Karpas-422 (cell line): ENCODE measurements around the gene MMP26. TPM values are rescaled to one million over a fixed set of nuclear protein-coding genes. Genes with fewer than 3 reads are reported as not detected.

Source experiments
- DNase-seq: peaks from one replicate; pipeline ENCODE4 v3.0.0-alpha.2; 2015
- H2AFZ ChIP-seq: fragments of 200-600 bp; sonication (generic); 2 replicates; pipeline ENCODE4 v1.6.1; 2014; ENCODE audit warnings: antibody characterized with exemption, low read length, mixed read lengths
- H3K27ac ChIP-seq: fragments of 200-600 bp; sonication (generic); 2 replicates; pipeline ENCODE4 v1.5.1; 2014; ENCODE audit warnings: mild to moderate bottlenecking, low read length, moderate library complexity
- H3K27me3 ChIP-seq: fragments of 200-600 bp; sonication (generic); 2 replicates; pipeline ENCODE4 v1.6.1; 2014; ENCODE audit warnings: low read length, mixed read lengths
- H3K36me3 ChIP-seq: fragments of 200-600 bp; sonication (generic); 2 replicates; pipeline ENCODE4 v1.6.1; 2014; ENCODE audit warnings: low read length, mixed read lengths; ENCODE audit not compliant: insufficient read depth
- H3K4me1 ChIP-seq: fragments of 200-600 bp; sonication (generic); 2 replicates; pipeline ENCODE4 v1.6.1; 2014; ENCODE audit warnings: mild to moderate bottlenecking, low read length, mixed read lengths
- H3K4me2 ChIP-seq: fragments of 200-600 bp; sonication (generic); 2 replicates; pipeline ENCODE4 v1.6.1; 2014; ENCODE audit warnings: low read length, low read depth, mild to moderate bottlenecking; ENCODE audit not compliant: poor library complexity, severe bottlenecking
- H3K4me3 ChIP-seq: fragments of 200-600 bp; sonication (generic); 2 replicates; pipeline ENCODE4 v1.5.1; 2014; ENCODE audit warnings: mild to moderate bottlenecking, antibody characterized with exemption, low read length, mixed read lengths
- H3K79me2 ChIP-seq: fragments of 200-600 bp; sonication (generic); 2 replicates; pipeline ENCODE4 v1.6.1; 2014; ENCODE audit warnings: mild to moderate bottlenecking, low read length, mixed read lengths
- H3K9ac ChIP-seq: fragments of 200-600 bp; sonication (generic); 2 replicates; pipeline ENCODE4 v1.6.0; 2014; ENCODE audit warnings: low read length
- H3K9me2 ChIP-seq: fragments of 200-600 bp; sonication (generic), shearing (Covaris generic); replicated peaks from 2 replicates; pipeline ENCODE4 v1.6.0; 2014; ENCODE audit warnings: mild to moderate bottlenecking, low read length, moderate library complexity; ENCODE audit not compliant: insufficient read depth
- H3K9me3 ChIP-seq: fragments of 300-700, 200-600 bp; sonication (generic); 2 replicates; pipeline ENCODE4 v1.6.1; 2014; ENCODE audit warnings: low read length, mixed read lengths
- H4K20me1 ChIP-seq: fragments of 200-600 bp; sonication (generic); 2 replicates; pipeline ENCODE4 v1.6.1; 2014; ENCODE audit warnings: mild to moderate bottlenecking, antibody characterized with exemption, low read length, low read depth; ENCODE audit not compliant: insufficient read depth
- total RNA-seq: library from RNA; depleted of rRNA; stranded (reverse); fragments of >200 nt; shearing (Covaris generic); gene quantifications from 2 replicates; pipeline ENCODE4 v1.2.3, GENCODE V29; 2014; ENCODE audit warnings: low replicate concordance

Gene MMP26
- total RNA-seq, 1 experiment from 2014 or later = not detected

- H3K9me2 ChIP-seq = no peaks in the 10 kb centered on the region
- no peaks in the 10 kb centered on the region for H3K4me1 ChIP-seq
- H4K20me1 ChIP-seq = no peaks in the 10 kb centered on the region
- H2AFZ ChIP-seq = no peak overlapping the region
- no peak overlapping the region for H3K4me2 ChIP-seq
- H3K4me3 ChIP-seq = no peak overlapping the region
- H3K36me3 ChIP-seq = no peaks in the 10 kb centered on the region
- H3K9ac ChIP-seq = no peak overlapping the region
- H3K27ac ChIP-seq = no peak overlapping the region
- H3K27me3 ChIP-seq = no peaks in the 10 kb centered on the region
- no peak for DNase-seq
- no peaks in the 10 kb centered on the region for H3K79me2 ChIP-seq
- H3K9me3 ChIP-seq = no peaks in the 10 kb centered on the region
Observed at GRCh38 chr11:4673781-4674180, 30.8 kb upstream of the MMP26 start.

- no peaks in the 10 kb centered on the region for H3K36me3 ChIP-seq
- H3K4me1 ChIP-seq = no peaks in the 10 kb centered on the region
- no peak for DNase-seq
- no peak overlapping the region for H2AFZ ChIP-seq
- H3K79me2 ChIP-seq = no peaks in the 10 kb centered on the region
- H4K20me1 ChIP-seq = no peaks in the 10 kb centered on the region
- H3K4me3 ChIP-seq = no peak overlapping the region
- no peak overlapping the region for H3K9ac ChIP-seq
- no peaks in the 10 kb centered on the region for H3K9me2 ChIP-seq
- no peaks in the 10 kb centered on the region for H3K9me3 ChIP-seq
- no peak overlapping the region for H3K27ac ChIP-seq
- H3K4me2 ChIP-seq = no peak overlapping the region
- no peaks in the 10 kb centered on the region for H3K27me3 ChIP-seq
Observed at GRCh38 chr11:4677948-4678347, 26.6 kb upstream of the MMP26 start.

GRCh38 chr11:4680341-4680740 lies 24.2 kb upstream of the MMP26 start:
- no peak overlapping the region for H3K4me2 ChIP-seq

GRCh38 chr11:4682623-4683419 lies 21.8 kb upstream of the MMP26 start:
- no peaks in the 10 kb centered on the region for H3K9me2 ChIP-seq
- no peaks in the 10 kb centered on the region for H3K9me3 ChIP-seq
- no peak overlapping the region for H2AFZ ChIP-seq
- H3K27ac ChIP-seq = no peak overlapping the region
- DNase-seq = no peak
- no peak overlapping the region for H3K4me2 ChIP-seq
- no peaks in the 10 kb centered on the region for H3K36me3 ChIP-seq
- no peak overlapping the region for H3K9ac ChIP-seq
- no peaks in the 10 kb centered on the region for H3K27me3 ChIP-seq
- H3K4me3 ChIP-seq = no peak overlapping the region
- H3K79me2 ChIP-seq = no peaks in the 10 kb centered on the region
- H4K20me1 ChIP-seq = no peaks in the 10 kb centered on the region
- H3K4me1 ChIP-seq = no peaks in the 10 kb centered on the region

More at GRCh38 chr11:4680341-4680740, 24.2 kb upstream of the MMP26 start:
- no peaks in the 10 kb centered on the region for H3K36me3 ChIP-seq
- no peaks in the 10 kb centered on the region for H4K20me1 ChIP-seq
- no peaks in the 10 kb centered on the region for H3K4me1 ChIP-seq
- no peaks in the 10 kb centered on the region for H3K9me3 ChIP-seq
- no peak for DNase-seq
- H2AFZ ChIP-seq = no peak overlapping the region
- H3K9me2 ChIP-seq = no peaks in the 10 kb centered on the region
- H3K27me3 ChIP-seq = no peaks in the 10 kb centered on the region
- no peak overlapping the region for H3K9ac ChIP-seq
- no peak overlapping the region for H3K4me3 ChIP-seq
- no peaks in the 10 kb centered on the region for H3K79me2 ChIP-seq
- no peak overlapping the region for H3K27ac ChIP-seq

- Histone ChIP-seq H3K4me2 (no peak overlapping the region), H3K79me2 (no peaks in the 10 kb centered on the region), H3K4me1 (no peaks in the 10 kb centered on the region), H3K36me3 (no peaks in the 10 kb centered on the region), H3K9me3 (no peaks in the 10 kb centered on the region), H3K9me2 (no peaks in the 10 kb centered on the region), H4K20me1 (no peaks in the 10 kb centered on the region), H3K27me3 (no peaks in the 10 kb centered on the region), H3K27ac (no peak overlapping the region), H3K4me3 (no peak overlapping the region), H3K9ac (no peak overlapping the region), H2AFZ (no peak overlapping the region)
- DNase-seq = no peak
Observed at GRCh38 chr11:4684631-4685285, 19.8 kb upstream of the MMP26 start.

GRCh38 chr11:4695442-4695841 lies 9.1 kb upstream of the MMP26 start:
- no peak for DNase-seq
- Histone ChIP-seq H3K27ac (no peak overlapping the region), H3K9me3 (no peaks in the 10 kb centered on the region), H3K79me2 (no peaks in the 10 kb centered on the region), H3K9ac (no peak overlapping the region), H3K4me1 (no peaks in the 10 kb centered on the region), H3K4me3 (no peak overlapping the region), H3K36me3 (no peaks in the 10 kb centered on the region), H4K20me1 (no peaks in the 10 kb centered on the region), H3K27me3 (no peaks in the 10 kb centered on the region), H3K4me2 (no peak overlapping the region), H2AFZ (no peak overlapping the region), H3K9me2 (no peaks in the 10 kb centered on the region)

GRCh38 chr11:4697585-4697984 lies 7.0 kb upstream of the MMP26 start, which contains the start of gene OR51E2:
Gene OR51E2, minus strand, starts transcription at chr11:4697853. Its CDS starts 15,142 bp downstream, at chr11:4682711.
- H3K79me2 ChIP-seq = no peaks in the 10 kb centered on the region
- no peak within 1 kb of the TSS for H3K4me3 ChIP-seq
- H3K4me2 ChIP-seq = no peak within 1 kb of the TSS
- no peak for DNase-seq
- no peaks in the 10 kb centered on the region for H4K20me1 ChIP-seq
- no peak within 1 kb of the TSS for H3K9ac ChIP-seq
- no peaks in the 10 kb centered on the region for H3K9me2 ChIP-seq
- H3K9me3 ChIP-seq = no peaks in the 10 kb centered on the region
- no peaks in the 10 kb centered on the region for H3K27me3 ChIP-seq
- no peak within 1 kb of the TSS for H2AFZ ChIP-seq
- no peaks in the 10 kb centered on the region for H3K36me3 ChIP-seq
- no peak within 1 kb of the TSS for H3K27ac ChIP-seq
- no peaks in the 10 kb centered on the region for H3K4me1 ChIP-seq

GRCh38 chr11:4699697-4700435 lies 4.7 kb upstream of the MMP26 start:
- DNase-seq = no peak
- Histone ChIP-seq H3K9me3 (no peaks in the 10 kb centered on the region), H3K27ac (no peak overlapping the region), H3K4me2 (no peak overlapping the region), H3K9ac (no peak overlapping the region), H4K20me1 (no peaks in the 10 kb centered on the region), H3K9me2 (no peaks in the 10 kb centered on the region), H2AFZ (no peak overlapping the region), H3K36me3 (no peaks in the 10 kb centered on the region), H3K79me2 (no peaks in the 10 kb centered on the region), H3K4me3 (no peak overlapping the region), H3K27me3 (no peaks in the 10 kb centered on the region), H3K4me1 (no peaks in the 10 kb centered on the region)
